H9 (cell line): Measurements from ENCODE around the gene CREB5. TPM values are rescaled to one million over a fixed set of nuclear protein-coding genes. Genes with fewer than 3 reads are reported as not detected.

Experiments
- DNase-seq: peaks from one replicate; pipeline ENCODE4 v3.0.0-alpha.2; 2017
- H2AFZ ChIP-seq: one replicate; pipeline ENCODE4 v1.6.1; 2013; ENCODE audit warnings: mild to moderate bottlenecking, low read length, control low read depth, moderate library complexity
- H2AK5ac ChIP-seq: 2 replicates; pipeline ENCODE4 v1.6.1; 2013; ENCODE audit warnings: low read length, control low read depth, mixed read lengths; ENCODE audit not compliant: insufficient read length
- H2BK120ac ChIP-seq: one replicate; pipeline ENCODE4 v1.6.1; 2013; ENCODE audit warnings: low read depth, mild to moderate bottlenecking, low read length, control low read depth, inconsistent platforms; ENCODE audit not compliant: poor library complexity, severe bottlenecking
- H2BK12ac ChIP-seq: 2 replicates; pipeline ENCODE4 v1.6.1; 2013; ENCODE audit warnings: low read length, control low read depth, mixed read lengths, low read depth; ENCODE audit not compliant: insufficient read length
- H2BK15ac ChIP-seq: 2 replicates; pipeline ENCODE4 v1.6.1; 2013; ENCODE audit warnings: low read depth, low read length, control low read depth
- H2BK20ac ChIP-seq: one replicate; pipeline ENCODE4 v1.6.1; 2013; ENCODE audit warnings: low read depth, mild to moderate bottlenecking, low read length, control low read depth, inconsistent platforms; ENCODE audit not compliant: poor library complexity, severe bottlenecking
- H2BK5ac ChIP-seq: 2 replicates; pipeline ENCODE4 v1.6.1; 2013; ENCODE audit warnings: low read length, control low read depth, mixed read lengths; ENCODE audit not compliant: insufficient read length
- H3K14ac ChIP-seq: 2 replicates; pipeline ENCODE4 v1.6.1; 2013; ENCODE audit warnings: low read length, control low read depth; ENCODE audit not compliant: insufficient read depth
- H3K18ac ChIP-seq: 2 replicates; pipeline ENCODE4 v1.6.1; 2013; ENCODE audit warnings: low read depth, mild to moderate bottlenecking, mixed read lengths, low read length, control low read depth; ENCODE audit not compliant: insufficient read length
- H3K23ac ChIP-seq: 2 replicates; pipeline ENCODE4 v1.6.1; 2013; ENCODE audit warnings: low read length, control low read depth, mixed read lengths, low read depth; ENCODE audit not compliant: insufficient read length
- H3K23me2 ChIP-seq: 2 replicates; pipeline ENCODE4 v1.6.1; 2013; ENCODE audit warnings: low read depth, mild to moderate bottlenecking, mixed read lengths, low read length, control low read depth; ENCODE audit not compliant: insufficient read length, poor library complexity, severe bottlenecking
- H3K27ac ChIP-seq: 2 replicates; pipeline ENCODE4 v1.5.1; 2013; ENCODE audit warnings: low read length, control low read depth, mixed read lengths, low read depth; ENCODE audit not compliant: insufficient read length
- H3K27me3 ChIP-seq: 2 replicates; pipeline ENCODE4 v1.6.1; 2013; ENCODE audit warnings: low read length, control low read depth, inconsistent platforms; ENCODE audit not compliant: insufficient read depth
- H3K4ac ChIP-seq: 2 replicates; pipeline ENCODE4 v1.6.1; 2013; ENCODE audit warnings: low read depth, mild to moderate bottlenecking, control low read depth, inconsistent platforms, low read length, moderate library complexity
- H3K4me1 ChIP-seq: 2 replicates; pipeline ENCODE4 v1.6.1; 2013; ENCODE audit warnings: low read length, control low read depth, inconsistent platforms; ENCODE audit not compliant: insufficient read depth
- H3K4me2 ChIP-seq: 2 replicates; pipeline ENCODE4 v1.6.1; 2013; ENCODE audit warnings: low read length, control low read depth, mixed read lengths; ENCODE audit not compliant: insufficient read length, insufficient read depth
- H3K56ac ChIP-seq: 2 replicates; pipeline ENCODE4 v1.6.1; 2013; ENCODE audit warnings: low read depth, mild to moderate bottlenecking, mixed read lengths, low read length, control low read depth; ENCODE audit not compliant: insufficient read length
- H3K79me1 ChIP-seq: 2 replicates; pipeline ENCODE4 v1.6.1; 2013; ENCODE audit warnings: low read depth, mild to moderate bottlenecking, moderate library complexity, low read length, control low read depth, inconsistent platforms; ENCODE audit not compliant: insufficient read depth, poor library complexity, severe bottlenecking
- H3K79me2 ChIP-seq: 2 replicates; pipeline ENCODE4 v1.6.1; 2013; ENCODE audit warnings: low read length, control low read depth, inconsistent platforms; ENCODE audit not compliant: insufficient read depth
- H3K9ac ChIP-seq: 2 replicates; pipeline ENCODE4 v1.6.1; 2013; ENCODE audit warnings: low read length, control low read depth, mixed read lengths; ENCODE audit not compliant: insufficient read length; ENCODE audit errors: extremely low read depth
- H3K9me3 ChIP-seq: one replicate; pipeline ENCODE4 v1.6.1; 2013; ENCODE audit warnings: low read depth, low read length, inconsistent platforms; ENCODE audit not compliant: control insufficient read depth
- H3T11ph ChIP-seq: one replicate; pipeline ENCODE4 v1.6.1; 2013; ENCODE audit warnings: mild to moderate bottlenecking, low read length, control low read depth, inconsistent platforms
- H4K20me1 ChIP-seq: one replicate; pipeline ENCODE4 v1.6.1; 2013; ENCODE audit not compliant: control insufficient read depth, insufficient read length, insufficient read depth
- H4K5ac ChIP-seq: 2 replicates; pipeline ENCODE4 v1.6.1; 2013; ENCODE audit warnings: low read depth, mild to moderate bottlenecking, mixed read lengths, low read length, control low read depth; ENCODE audit not compliant: insufficient read length
- H4K8ac ChIP-seq: replicated peaks from 2 replicates; pipeline ENCODE4 v1.6.1; 2013; ENCODE audit warnings: low read length, control low read depth, mixed read lengths, low read depth; ENCODE audit not compliant: insufficient read length
- H4K91ac ChIP-seq: 2 replicates; pipeline ENCODE4 v1.6.1; 2013; ENCODE audit warnings: low read depth, mild to moderate bottlenecking, moderate library complexity, mixed read lengths, low read length, control low read depth; ENCODE audit not compliant: insufficient read length
- H3K27ac Mint-ChIP-seq, 3 experiments: 2 replicates in 2 of 3; 3 replicates in 1 of 3; pipeline ENCODE4 v1.8.0; 2020 to 2021; ENCODE audit warnings: mixed read lengths in 3 of 3, mild to moderate bottlenecking in 1 of 3, moderate library complexity in 1 of 3
- H3K27me3 Mint-ChIP-seq: 2 replicates; pipeline ENCODE4 v1.8.0; 2021; ENCODE audit warnings: low read depth, mild to moderate bottlenecking, moderate library complexity, mixed read lengths
- H3K36me3 Mint-ChIP-seq, 3 experiments: 2 replicates in 2 of 3; 3 replicates in 1 of 3; pipeline ENCODE4 v1.8.0; 2020 to 2021; ENCODE audit warnings: low read depth in 3 of 3, mixed read lengths in 3 of 3; ENCODE audit not compliant: insufficient read depth in 1 of 3
- H3K4me1 Mint-ChIP-seq, 2 experiments: 2 replicates each; pipeline ENCODE4 v1.8.0; 2020; ENCODE audit warnings: mixed read lengths in 2 of 2
- H3K4me3 Mint-ChIP-seq, 2 experiments: 2 replicates in 1 of 2; 3 replicates in 1 of 2; pipeline ENCODE4 v1.8.0; 2020 to 2021; ENCODE audit warnings: mild to moderate bottlenecking in 2 of 2, mixed read lengths in 2 of 2, moderate library complexity in 1 of 2
- H3K9me3 Mint-ChIP-seq, 2 experiments: 2 replicates in 1 of 2; 3 replicates in 1 of 2; pipeline ENCODE4 v1.8.0; 2020; ENCODE audit warnings: mild to moderate bottlenecking in 2 of 2, mixed read lengths in 2 of 2, moderate library complexity in 1 of 2
- CTCF ChIP-seq: fragments of 200-600 bp; sonication (generic); conservative IDR thresholded peaks from 3 replicates; pipeline ENCODE4 v1.8.0; 2021; ENCODE audit warnings: antibody characterized with exemption, mild to moderate bottlenecking
- WGBS: extraction: QIAGEN DNeasy Blood & Tissue Kit; methylation state at CpG from one replicate; pipeline ENCODE4 v1.1.7; 2013; ENCODE audit warnings: missing lambda C conversion rate, low lambda C conversion rate, mixed read lengths; ENCODE audit not compliant: insufficient read length; ENCODE audit errors: extremely low coverage; 5-methylcytosine and 5-hydroxymethylcytosine counted together
- total RNA-seq: library from RNA; stranded (reverse); gene quantifications from 2 replicates; pipeline ENCODE4 v1.2.1, GENCODE V29; 2021

CREB5 gene
- total RNA-seq, 1 experiment from 2014 or later: 4.0 TPM

GRCh38 chr7:28668085-28668484 lies 255.8 kb downstream of the CREB5 start:
- Mint-ChIP-seq H3K4me1 (peaks cover 12 to 13% of the 10 kb centered on the region in 2 experiments), H3K27me3 (no peaks in the 10 kb centered on the region)
- WGBS: no CpG with 5 or more reads among the region's 2 CpGs

More at GRCh38 chr7:28668085-28668484, 255.8 kb downstream of the CREB5 start:
- H3K14ac ChIP-seq: no peak overlapping the region
- no peaks in the 10 kb centered on the region for H3K79me1 ChIP-seq
- no peak overlapping the region for H4K8ac ChIP-seq
- no peak overlapping the region for H4K5ac ChIP-seq
- no peak overlapping the region for H4K91ac ChIP-seq
- no peaks in the 10 kb centered on the region for H3K9me3 Mint-ChIP-seq
- H3K27ac Mint-ChIP-seq: no peak overlapping the region
- DNase-seq: no peak
- no peaks in the 10 kb centered on the region for H3K79me2 ChIP-seq
- H4K20me1 ChIP-seq: no peaks in the 10 kb centered on the region
- H3K4me2 ChIP-seq: no peak overlapping the region
- H3K18ac ChIP-seq: no peak overlapping the region
- H3K27ac ChIP-seq: no peak overlapping the region
- no peak overlapping the region for H3K23ac ChIP-seq
- H2AK5ac ChIP-seq: no peak overlapping the region
- no peak overlapping the region for H3K56ac ChIP-seq
- H2BK12ac ChIP-seq: no peak overlapping the region
- no peak overlapping the region for H2BK15ac ChIP-seq
- no peaks in the 10 kb centered on the region for H3K27me3 ChIP-seq
- no peak overlapping the region for H3K9ac ChIP-seq
- no peak overlapping the region for H3T11ph ChIP-seq
- no peak overlapping the region for H3K4me3 Mint-ChIP-seq
- no peaks in the 10 kb centered on the region for H3K36me3 Mint-ChIP-seq
- no peak overlapping the region for H2BK20ac ChIP-seq
- H2BK5ac ChIP-seq: no peak overlapping the region
- no peak for TF ChIP-seq CTCF
- H2BK120ac ChIP-seq: no peak overlapping the region
- H3K23me2 ChIP-seq: no peaks in the 10 kb centered on the region
- H3K9me3 ChIP-seq: no peaks in the 10 kb centered on the region
- no peak overlapping the region for H2AFZ ChIP-seq
- H3K4ac ChIP-seq: no peak overlapping the region
- no peaks in the 10 kb centered on the region for H3K4me1 ChIP-seq
